Thoracic aorta (tissue), 2 donors: ENCODE data around the gene PPP2R2D. TPM values are rescaled to one million over a fixed set of nuclear protein-coding genes. Genes with fewer than 3 reads are reported as not detected.
"Not testable (repeated sequence)": the region's sequence is repeated elsewhere in the genome, so short reads cannot be mapped to it uniquely, and the experiment has no call there.

Experiments
- ATAC-seq: fragments of 150-250 bp; one replicate; pipeline ENCODE4 v1.8.0; 2017; ENCODE audit warnings: low read depth; ENCODE audit not compliant: insufficient number of reproducible peaks, low FRiP score
- DNase-seq: peaks from one replicate; pipeline ENCODE4 v3.0.0-alpha.2; 2020; ENCODE audit warnings: low spot score
- H3K27ac ChIP-seq, 2 donors: fragments of 200-600 bp; sonication (generic); 1 replicate in 1 of 2; 2 replicates in 1 of 2; pipeline ENCODE4 v1.5.1; 2016; ENCODE audit warnings: mild to moderate bottlenecking in 2 of 2, moderate library complexity in 2 of 2
- H3K27me3 ChIP-seq: fragments of 200-600 bp; sonication (generic); replicated peaks from 2 replicates; pipeline ENCODE4 v1.6.0; 2016; ENCODE audit warnings: mild to moderate bottlenecking; ENCODE audit not compliant: insufficient read depth
- H3K36me3 ChIP-seq: fragments of 200-600 bp; sonication (generic); one replicate; pipeline ENCODE4 v1.5.1; 2016
- H3K4me1 ChIP-seq, 2 donors: fragments of 200-600 bp; sonication (generic); 1 replicate in 1 of 2; 2 replicates in 1 of 2; pipeline versions ENCODE4 v1.5.1 to v1.6.0; 2016; ENCODE audit warnings: low read depth in 2 of 2, mild to moderate bottlenecking in 1 of 2; ENCODE audit not compliant: control insufficient read depth in 1 of 2
- H3K4me3 ChIP-seq: fragments of 200-600 bp; sonication (generic); 2 replicates; pipeline ENCODE4 v1.5.1; 2016; ENCODE audit warnings: mild to moderate bottlenecking
- H3K9me3 ChIP-seq: fragments of 200-600 bp; sonication (generic); 2 replicates; pipeline ENCODE4 v1.5.1; 2016
- total RNA-seq, 2 donors: library from RNA; depleted of rRNA; stranded (reverse); fragments of >200 nt; gene quantifications; one replicate each; pipeline versions ENCODE4 v1.1.0 to v1.2.3, GENCODE V29; 2016
- TF ChIP-seq, protein P1 (sequence below): fragments of 200-600 bp; sonication (generic); IDR thresholded peaks from one replicate; pipeline ENCODE4 v1.5.1; 2019; ENCODE audit warnings: antibody characterized with exemption

PPP2R2D gene
- total RNA-seq, 2 donors from 2014 or later: 23.0 to 34.1 TPM

GRCh38 chr10:131946880-131947279, 46.1 kb downstream of the PPP2R2D start:
- Histone ChIP-seq H3K27me3 (no peaks in the 10 kb centered on the region), H3K27ac (peak overlapping the region; percentile 78 to 89), H3K4me3 (peak overlapping the region; percentile 57), H3K4me1 (peaks cover 11 to 29% of the 10 kb centered on the region in 2 donors), H3K36me3 (peaks cover 32% of the 10 kb centered on the region), H3K9me3 (no peaks in the 10 kb centered on the region)
- no peak for ATAC-seq
- TF ChIP-seq, protein P1, sequence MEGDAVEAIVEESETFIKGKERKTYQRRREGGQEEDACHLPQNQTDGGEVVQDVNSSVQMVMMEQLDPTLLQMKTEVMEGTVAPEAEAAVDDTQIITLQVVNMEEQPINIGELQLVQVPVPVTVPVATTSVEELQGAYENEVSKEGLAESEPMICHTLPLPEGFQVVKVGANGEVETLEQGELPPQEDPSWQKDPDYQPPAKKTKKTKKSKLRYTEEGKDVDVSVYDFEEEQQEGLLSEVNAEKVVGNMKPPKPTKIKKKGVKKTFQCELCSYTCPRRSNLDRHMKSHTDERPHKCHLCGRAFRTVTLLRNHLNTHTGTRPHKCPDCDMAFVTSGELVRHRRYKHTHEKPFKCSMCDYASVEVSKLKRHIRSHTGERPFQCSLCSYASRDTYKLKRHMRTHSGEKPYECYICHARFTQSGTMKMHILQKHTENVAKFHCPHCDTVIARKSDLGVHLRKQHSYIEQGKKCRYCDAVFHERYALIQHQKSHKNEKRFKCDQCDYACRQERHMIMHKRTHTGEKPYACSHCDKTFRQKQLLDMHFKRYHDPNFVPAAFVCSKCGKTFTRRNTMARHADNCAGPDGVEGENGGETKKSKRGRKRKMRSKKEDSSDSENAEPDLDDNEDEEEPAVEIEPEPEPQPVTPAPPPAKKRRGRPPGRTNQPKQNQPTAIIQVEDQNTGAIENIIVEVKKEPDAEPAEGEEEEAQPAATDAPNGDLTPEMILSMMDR: no peak
- no peak for DNase-seq

DNA sequence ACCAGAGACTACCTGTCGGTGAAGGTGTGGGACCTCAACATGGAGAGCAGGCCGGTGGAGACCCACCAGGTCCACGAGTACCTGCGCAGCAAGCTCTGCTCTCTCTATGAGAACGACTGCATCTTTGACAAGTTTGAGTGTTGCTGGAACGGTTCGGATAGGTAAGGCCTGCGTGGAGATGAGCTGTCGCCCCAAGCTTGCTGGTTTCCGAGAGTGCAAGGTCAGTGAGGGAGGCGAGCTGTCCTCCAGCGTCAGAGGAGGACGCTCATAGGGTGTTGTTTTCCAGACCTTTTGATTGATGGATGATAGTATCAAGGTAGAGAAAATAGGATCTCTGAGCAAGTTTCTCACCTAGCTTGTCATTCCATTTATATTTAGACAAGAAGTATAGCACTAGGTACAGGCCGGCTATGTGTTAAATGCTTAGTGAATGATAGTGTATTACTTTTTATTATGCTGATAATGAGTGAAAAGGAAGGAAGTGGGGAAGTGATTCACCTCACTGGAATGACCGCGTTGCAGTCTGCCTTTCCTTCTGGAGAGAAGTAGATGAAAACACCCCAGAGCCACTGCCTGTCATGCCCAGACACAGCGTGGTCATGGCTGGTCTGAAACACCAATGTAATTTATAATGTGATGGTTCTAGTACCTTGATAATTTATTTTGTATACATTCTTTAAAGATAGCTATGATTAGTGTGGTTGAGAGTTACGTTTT, 47.0 kb downstream of the PPP2R2D start:
- peaks cover 32% of the 10 kb centered on the region for H3K36me3 ChIP-seq
- H3K27me3 ChIP-seq: no peaks in the 10 kb centered on the region
- DNase-seq (no peak), ATAC-seq (no peak)
- no peaks in the 10 kb centered on the region for H3K9me3 ChIP-seq
- TF ChIP-seq, protein P1: no peak
- H3K27ac ChIP-seq: peak overlapping the region in 1 of 2 donors; percentile 89
- H3K4me3 ChIP-seq: no peak overlapping the region
- peaks cover 11 to 29% of the 10 kb centered on the region in 2 donors for H3K4me1 ChIP-seq

DNA sequence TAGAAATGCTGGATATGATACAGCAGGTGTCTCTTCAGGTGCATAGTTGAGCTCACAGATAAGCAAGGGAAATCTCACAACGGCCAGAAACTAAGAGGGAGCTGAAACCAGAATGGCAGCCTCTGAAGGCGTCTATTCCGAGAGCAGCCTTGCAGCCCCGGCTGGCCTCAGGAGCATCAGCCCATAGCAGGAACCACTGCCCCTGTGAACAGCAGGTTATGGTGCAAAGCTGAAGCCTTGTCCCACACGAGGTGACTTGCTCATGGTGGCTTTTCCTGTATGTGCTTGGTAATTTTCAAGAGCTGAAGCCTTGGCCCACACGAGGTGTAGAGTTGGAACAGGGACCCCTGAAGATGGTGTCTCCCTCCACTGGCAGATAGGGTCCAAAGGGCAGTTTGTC, 47.7 kb downstream of the PPP2R2D start:
- Histone ChIP-seq H3K27me3 (no peaks in the 10 kb centered on the region), H3K4me1 (peaks cover 11 to 29% of the 10 kb centered on the region in 2 donors), H3K36me3 (peaks cover 32% of the 10 kb centered on the region), H3K9me3 (no peaks in the 10 kb centered on the region), H3K4me3 (no peak overlapping the region), H3K27ac (no peak overlapping the region)
- ATAC-seq (no peak), DNase-seq (no peak)
- TF ChIP-seq, protein P1: no peak

DNA sequence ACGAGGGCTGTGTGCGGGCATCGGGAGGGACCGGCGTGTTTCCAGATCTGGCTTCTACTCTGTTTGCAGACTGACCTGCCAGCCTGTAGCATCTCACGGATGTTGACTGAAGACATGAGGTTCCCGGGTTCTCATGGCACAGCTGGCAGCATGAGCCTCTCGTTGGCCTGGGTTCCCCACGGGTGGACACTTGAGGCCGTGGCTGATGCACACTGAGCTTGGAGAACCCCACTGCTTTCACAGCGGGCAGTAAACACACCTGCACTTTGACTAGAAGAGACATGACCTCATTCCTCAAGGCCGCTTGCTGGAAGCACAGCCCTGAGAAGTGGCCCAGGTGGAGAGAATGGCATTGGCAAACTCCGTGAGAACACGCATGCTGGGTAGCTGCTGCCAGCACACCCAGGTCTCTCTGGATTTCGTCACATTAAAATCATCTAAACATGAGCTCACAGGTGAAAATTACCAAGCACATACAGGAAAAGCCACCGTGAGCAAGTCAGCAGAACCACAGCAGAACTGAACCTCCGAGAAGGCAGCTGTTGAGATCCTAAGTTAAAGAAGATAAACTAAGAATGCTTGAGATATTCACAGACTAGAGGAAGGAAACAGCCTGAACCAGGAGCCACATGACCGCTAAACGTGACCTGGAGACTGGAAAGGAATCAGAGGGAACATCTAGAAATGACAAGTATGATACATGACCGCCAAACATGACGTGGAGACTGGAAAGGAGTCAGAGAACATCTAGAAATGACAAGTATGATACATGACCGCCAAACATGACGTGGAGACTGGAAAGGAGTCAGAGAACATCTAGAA, 48.4 kb downstream of the PPP2R2D start:
- DNase-seq (no peak), ATAC-seq (no peak)
- no peak overlapping the region for H3K4me3 ChIP-seq
- peaks cover 11 to 29% of the 10 kb centered on the region in 2 donors for H3K4me1 ChIP-seq
- peaks cover 32% of the 10 kb centered on the region for H3K36me3 ChIP-seq
- H3K9me3 ChIP-seq: no peaks in the 10 kb centered on the region
- H3K27ac ChIP-seq: no peak overlapping the region
- TF ChIP-seq, protein P1: no peak
- no peaks in the 10 kb centered on the region for H3K27me3 ChIP-seq

DNA sequence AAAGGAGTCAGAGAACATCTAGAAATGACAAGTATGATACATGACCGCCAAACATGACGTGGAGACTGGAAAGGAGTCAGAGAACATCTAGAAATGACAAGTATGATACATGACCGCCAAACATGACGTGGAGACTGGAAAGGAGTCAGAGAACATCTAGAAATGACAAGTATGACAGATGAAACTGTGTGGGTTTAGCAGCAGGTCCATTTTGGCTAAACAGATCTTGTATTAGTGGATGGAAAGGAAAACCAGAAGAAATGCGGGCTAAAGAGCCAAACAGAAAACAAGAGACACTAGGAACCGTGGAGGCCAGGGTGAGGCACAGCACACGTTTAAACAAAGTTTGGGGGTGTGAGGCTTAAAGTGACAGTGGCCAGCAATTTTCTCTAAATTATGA, 49.1 kb downstream of the PPP2R2D start:
- Histone ChIP-seq H3K36me3 (peaks cover 32% of the 10 kb centered on the region), H3K4me1 (peaks cover 11 to 24% of the 10 kb centered on the region in 2 donors)
- H3K9me3 ChIP-seq, H3K27ac ChIP-seq, ATAC-seq, H3K27me3 ChIP-seq, DNase-seq, H3K4me3 ChIP-seq: not testable (repeated sequence)
